Endothelial cell of umbilical vein (primary cell): ENCODE data around the gene MYLK2. TPM values are rescaled to one million over a fixed set of nuclear protein-coding genes. Genes with fewer than 3 reads are reported as not detected.

Experiments used
- BruUV-seq: library from RNA; stranded (reverse); fragments of 400-500 nt; replicated peaks from 2 replicates; lab custom pipeline; 2021; lab: Mats Ljungman, UMichigan
- CTCF ChIA-PET: fragments of 300-600, 350-600 bp; sonication (Branson Sonifier 250); formaldehyde crosslinking; loops from one replicate; lab custom pipeline; 2021; ENCODE audit warnings: antibody characterized with exemption, inconsistent platforms; lab: Charles Lee
- POLR2A ChIA-PET: fragments of 300-600, 350-600 bp; sonication (Branson Sonifier 250); formaldehyde crosslinking; loops from one replicate; lab custom pipeline; 2021; ENCODE audit warnings: antibody characterized with exemption, inconsistent platforms; lab: Charles Lee
- DNase-seq: peaks from one replicate; pipeline ENCODE4 v3.0.0-alpha.2; 2011; ENCODE audit warnings: low read depth, low spot score
- FAIRE-seq: peaks from 2 replicates; lab custom pipeline; 2011; peaks lifted over from hg19 to GRCh38; lab: Jason Lieb, UNC
- H2AFZ ChIP-seq: 2 replicates; pipeline ENCODE4 v1.6.0; 2012; ENCODE audit warnings: low read depth, low read length, control low read depth, inconsistent platforms
- H3K27ac ChIP-seq: 2 replicates; pipeline ENCODE4 v1.5.1; 2011; ENCODE audit warnings: low read depth, mild to moderate bottlenecking, control low read depth, low read length, moderate library complexity; ENCODE audit not compliant: insufficient read depth
- H3K27me3 ChIP-seq, 2 experiments: 2 replicates each; pipeline versions ENCODE4 v1.6.0 to v1.6.1; 2011; ENCODE audit warnings: low read length in 2 of 2, mixed read lengths in 1 of 2; ENCODE audit not compliant: control insufficient read depth in 2 of 2, insufficient read depth in 2 of 2
- H3K36me3 ChIP-seq, 2 experiments: 2 replicates in 1 of 2; 3 replicates in 1 of 2; pipeline ENCODE4 v1.5.1; 2011; ENCODE audit warnings: low read length in 2 of 2, mild to moderate bottlenecking in 1 of 2, moderate library complexity in 1 of 2; ENCODE audit not compliant: control insufficient read depth in 2 of 2, insufficient read depth in 2 of 2; ENCODE audit errors: extremely low read depth in 1 of 2
- H3K4me1 ChIP-seq: 3 replicates; pipeline ENCODE4 v1.5.1; 2011; ENCODE audit warnings: mild to moderate bottlenecking, low read length; ENCODE audit not compliant: control insufficient read depth, insufficient read depth; ENCODE audit errors: extremely low read depth
- H3K4me2 ChIP-seq: 2 replicates; pipeline ENCODE4 v1.6.1; 2011; ENCODE audit warnings: low read length, control low read depth, mixed read lengths; ENCODE audit not compliant: insufficient read depth
- H3K4me3 ChIP-seq, 3 experiments: fragments of 200-600 bp in 1 of 3; sonication (generic), shearing (Covaris generic) in 1 of 3; replicated peaks in 1 of 3; 2 replicates each; pipeline ENCODE4 v1.5.1; 2011 to 2016; ENCODE audit warnings: control low read depth in 3 of 3, low read length in 3 of 3, mild to moderate bottlenecking in 2 of 3, inconsistent platforms in 1 of 3, low read depth in 1 of 3, moderate library complexity in 1 of 3; ENCODE audit not compliant: insufficient read depth in 1 of 3
- H3K79me2 ChIP-seq: 2 replicates; pipeline ENCODE4 v1.6.0; 2012; ENCODE audit warnings: low read length, inconsistent platforms; ENCODE audit not compliant: control insufficient read depth, insufficient read depth
- H3K9ac ChIP-seq: replicated peaks from 2 replicates; pipeline ENCODE3; 2011; ENCODE audit warnings: low read length, control low read depth; ENCODE audit not compliant: insufficient read depth; ENCODE audit errors: extremely low read depth
- H3K9me1 ChIP-seq: replicated peaks from 3 replicates; pipeline ENCODE4 v1.6.0; 2011; ENCODE audit warnings: mild to moderate bottlenecking, low read length; ENCODE audit not compliant: control insufficient read depth, insufficient read depth; ENCODE audit errors: extremely low read depth
- H3K9me3 ChIP-seq: replicated peaks from 2 replicates; pipeline ENCODE4 v1.5.1; 2012; ENCODE audit warnings: low read length, inconsistent platforms; ENCODE audit not compliant: control insufficient read depth, insufficient read depth
- H4K20me1 ChIP-seq: replicated peaks from 2 replicates; pipeline ENCODE3; 2011; ENCODE audit warnings: mild to moderate bottlenecking, low read length; ENCODE audit not compliant: control insufficient read depth, insufficient read depth; ENCODE audit errors: extremely low read depth
- FOS ChIP-seq: IDR thresholded peaks from 2 replicates; pipeline ENCODE4 v1.6.1; 2011; ENCODE audit warnings: mild to moderate bottlenecking, low read length, moderate library complexity, borderline replicate concordance; ENCODE audit not compliant: insufficient read depth
- dilution Hi-C: fragments of 300-500 bp; cut with MboI; formaldehyde crosslinking; loops from one replicate; pipeline ENCODE4 v1.15.0; 2019; ENCODE audit warnings: low sequenced_read_pairs; ENCODE audit not compliant: extremely low pct_ligation_motif_present
- intact Hi-C: fragments of 100-400 bp; cut with micrococcal nuclease; formaldehyde crosslinking; loops from one replicate; pipeline ENCODE4 v1.10.0; 2022
- polyA plus RNA-seq, 4 experiments: library from polyadenylated mRNA; depleted of rRNA in 3 of 4; stranded (reverse) in 3 of 4; unstranded in 1 of 4; fragments of >200 nt; gene quantifications; 2 replicates each; pipeline versions ENCODE4 v1.2.1 to v1.2.3, GENCODE V29; 2011 to 2012; ENCODE audit warnings: missing spikeins in 1 of 4
- total RNA-seq: library from RNA; stranded (reverse); gene quantifications from 2 replicates; pipeline ENCODE4 v1.2.3, GENCODE V29; 2021
- TF ChIP-seq, protein P1 (sequence below), 2 donors: IDR thresholded peaks; 1 replicate in 1 of 2; 2 replicates in 1 of 2; pipeline ENCODE4 v1.5.1; 2011; ENCODE audit warnings: low read length in 2 of 2, mild to moderate bottlenecking in 2 of 2, moderate library complexity in 2 of 2, control low read depth in 1 of 2, inconsistent platforms in 1 of 2, low read depth in 1 of 2; ENCODE audit not compliant: insufficient read depth in 1 of 2; ENCODE audit errors: extremely low read depth in 1 of 2

The MYLK2 gene
- total and polyA plus RNA-seq, 2 donors (not counting 3 experiments of a cell fraction or from before 2014, with no cell fraction given), result 2.6 to 2.7 TPM

DNA sequence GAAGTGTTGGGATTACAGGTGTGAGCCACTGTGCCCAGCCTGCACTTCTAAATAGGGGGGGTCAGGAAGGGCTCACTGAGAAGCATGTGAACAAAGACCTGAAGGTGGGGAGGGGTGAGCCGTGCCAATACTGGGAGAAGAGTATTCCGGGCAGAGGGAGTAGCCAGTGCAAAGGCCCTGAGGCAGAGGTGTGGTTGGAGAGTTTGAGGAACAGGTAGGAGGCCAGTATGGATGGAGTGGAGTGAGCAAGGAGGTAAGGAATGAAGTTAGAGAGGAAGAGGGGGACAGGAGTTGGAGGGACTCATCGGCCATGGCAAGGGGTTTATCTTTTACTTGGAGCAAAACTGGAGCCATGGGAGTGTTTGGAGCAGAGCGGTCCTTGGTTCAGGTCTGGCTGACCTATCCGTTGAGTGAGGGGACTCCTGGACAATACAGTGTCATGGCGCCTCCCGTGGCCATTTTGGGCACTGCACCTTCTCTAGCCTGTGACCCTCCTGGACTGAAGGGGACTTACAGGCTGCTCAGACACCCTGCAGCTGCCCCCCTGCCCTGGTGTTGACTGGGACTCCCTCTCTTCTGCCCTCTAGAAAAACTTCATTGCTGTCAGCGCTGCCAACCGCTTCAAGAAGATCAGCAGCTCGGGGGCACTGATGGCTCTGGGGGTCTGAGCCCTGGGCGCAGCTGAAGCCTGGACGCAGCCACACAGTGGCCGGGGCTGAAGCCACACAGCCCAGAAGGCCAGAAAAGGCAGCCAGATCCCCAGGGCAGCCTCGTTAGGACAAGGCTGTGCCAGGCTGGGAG is 14.2 kb downstream of the MYLK2 start:
- Histone ChIP-seq H3K9me3 (no peaks in the 10 kb centered on the region), H3K9me1 (no peaks in the 10 kb centered on the region), H3K9ac (no peak overlapping the region), H3K36me3 (no peaks in the 10 kb centered on the region), H3K27me3 (no peaks in the 10 kb centered on the region), H2AFZ (no peak overlapping the region), H3K4me1 (peaks cover 37% of the 10 kb centered on the region), H3K79me2 (no peaks in the 10 kb centered on the region), H3K27ac (no peak overlapping the region), H3K4me2 (no peak overlapping the region), H3K4me3 (no peak overlapping the region), H4K20me1 (no peaks in the 10 kb centered on the region)
- no peak for TF ChIP-seq FOS
- TF ChIP-seq, protein P1, sequence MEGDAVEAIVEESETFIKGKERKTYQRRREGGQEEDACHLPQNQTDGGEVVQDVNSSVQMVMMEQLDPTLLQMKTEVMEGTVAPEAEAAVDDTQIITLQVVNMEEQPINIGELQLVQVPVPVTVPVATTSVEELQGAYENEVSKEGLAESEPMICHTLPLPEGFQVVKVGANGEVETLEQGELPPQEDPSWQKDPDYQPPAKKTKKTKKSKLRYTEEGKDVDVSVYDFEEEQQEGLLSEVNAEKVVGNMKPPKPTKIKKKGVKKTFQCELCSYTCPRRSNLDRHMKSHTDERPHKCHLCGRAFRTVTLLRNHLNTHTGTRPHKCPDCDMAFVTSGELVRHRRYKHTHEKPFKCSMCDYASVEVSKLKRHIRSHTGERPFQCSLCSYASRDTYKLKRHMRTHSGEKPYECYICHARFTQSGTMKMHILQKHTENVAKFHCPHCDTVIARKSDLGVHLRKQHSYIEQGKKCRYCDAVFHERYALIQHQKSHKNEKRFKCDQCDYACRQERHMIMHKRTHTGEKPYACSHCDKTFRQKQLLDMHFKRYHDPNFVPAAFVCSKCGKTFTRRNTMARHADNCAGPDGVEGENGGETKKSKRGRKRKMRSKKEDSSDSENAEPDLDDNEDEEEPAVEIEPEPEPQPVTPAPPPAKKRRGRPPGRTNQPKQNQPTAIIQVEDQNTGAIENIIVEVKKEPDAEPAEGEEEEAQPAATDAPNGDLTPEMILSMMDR (IDR thresholded peaks at IDR 0.05; ENCODE audit: extremely low read depth in 1 of 2, insufficient read depth in 1 of 2, low read depth in 1 of 2, low read length in 2 of 2), result peak; percentile 89 to 93
- CTCF ChIA-PET, result interaction anchor here (1.0 to 25.3 kb wide), 5 partner anchors 10 to 199 kb away, joined by 4 to 619 read pairs (median 8); partner anchors contain the start of gene FOXS1
- dilution Hi-C loops, result no loop called here
- intact Hi-C loops, result loop anchor here (1.0 kb wide), 1 partner anchor 10 kb away; no protein-coding TSS in a partner anchor
- POLR2A ChIA-PET, result no interaction called here
- no TSS peak for BruUV-seq
- FAIRE-seq (peak; percentile 88), DNase-seq (peak; percentile 67)
